Fibroblast of lung (primary cell): ENCODE data around the gene SYS1.

Source experiments
- CTCF ChIP-seq, 2 donors: IDR thresholded peaks in 1 of 2; conservative IDR thresholded peaks in 1 of 2; 1 replicate in 1 of 2; 2 replicates in 1 of 2; pipeline ENCODE4 v1.5.1; 2011 to 2012; ENCODE audit warnings: low read length in 2 of 2, control low read depth in 1 of 2, inconsistent platforms in 1 of 2, low read depth in 1 of 2, mild to moderate bottlenecking in 1 of 2
- EZH2 ChIP-seq: IDR thresholded peaks from 2 replicates; pipeline ENCODE4 v1.5.1; 2012; ENCODE audit warnings: low read length, control low read depth, mild to moderate bottlenecking; ENCODE audit errors: missing control alignments

DNA sequence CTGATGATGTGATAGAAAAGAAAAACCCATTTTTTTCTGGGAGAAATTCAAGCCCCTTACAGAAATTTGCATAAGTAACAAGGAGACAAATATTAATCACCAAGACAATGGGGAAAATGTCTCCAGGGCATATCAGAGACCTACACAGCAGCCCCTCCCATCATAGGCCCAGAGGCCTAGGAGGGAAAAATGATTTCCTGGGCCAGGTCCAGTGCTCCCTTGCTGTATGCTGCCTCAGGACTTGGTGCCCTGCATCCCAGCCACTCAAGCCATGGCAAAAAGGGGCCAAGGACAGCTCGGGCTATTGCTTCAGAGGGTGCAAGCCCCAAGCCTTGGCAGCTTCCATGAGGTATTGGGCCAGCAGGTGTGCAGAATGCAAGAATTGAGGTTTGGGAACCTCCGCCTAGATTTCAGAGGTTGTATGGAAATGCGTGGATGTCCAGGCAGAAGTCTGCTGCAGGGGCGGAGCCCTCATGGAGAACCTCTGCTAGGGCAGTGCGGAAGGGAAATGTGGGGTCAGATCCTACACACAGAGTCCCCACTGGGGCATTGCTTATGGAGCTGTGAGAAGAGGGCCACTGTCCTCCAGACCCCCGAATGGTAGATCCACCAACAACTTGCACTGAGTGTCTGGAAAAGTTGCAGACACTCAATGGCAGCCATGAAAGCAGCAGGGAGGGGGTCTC is 37.5 kb downstream of the SYS1 start:
- TF ChIP-seq CTCF (conservative IDR thresholded peaks at IDR 0.05 in 1 of 2, IDR thresholded peaks at IDR 0.05 in 1 of 2; ENCODE audit: low read depth in 1 of 2, low read length in 2 of 2) (no peak), EZH2 (no peak)
